ENCODE measurements around the gene C3orf62. TPM values are rescaled to one million over a fixed set of nuclear protein-coding genes. Genes with fewer than 3 reads are reported as not detected.

Gene C3orf62
- total and polyA plus RNA-seq, 10 of the 15 experiments (the other 5 are each of a cell fraction or from before 2014, with no cell fraction given) = 2.7 to 7.5 (median 4.2) TPM

DNA sequence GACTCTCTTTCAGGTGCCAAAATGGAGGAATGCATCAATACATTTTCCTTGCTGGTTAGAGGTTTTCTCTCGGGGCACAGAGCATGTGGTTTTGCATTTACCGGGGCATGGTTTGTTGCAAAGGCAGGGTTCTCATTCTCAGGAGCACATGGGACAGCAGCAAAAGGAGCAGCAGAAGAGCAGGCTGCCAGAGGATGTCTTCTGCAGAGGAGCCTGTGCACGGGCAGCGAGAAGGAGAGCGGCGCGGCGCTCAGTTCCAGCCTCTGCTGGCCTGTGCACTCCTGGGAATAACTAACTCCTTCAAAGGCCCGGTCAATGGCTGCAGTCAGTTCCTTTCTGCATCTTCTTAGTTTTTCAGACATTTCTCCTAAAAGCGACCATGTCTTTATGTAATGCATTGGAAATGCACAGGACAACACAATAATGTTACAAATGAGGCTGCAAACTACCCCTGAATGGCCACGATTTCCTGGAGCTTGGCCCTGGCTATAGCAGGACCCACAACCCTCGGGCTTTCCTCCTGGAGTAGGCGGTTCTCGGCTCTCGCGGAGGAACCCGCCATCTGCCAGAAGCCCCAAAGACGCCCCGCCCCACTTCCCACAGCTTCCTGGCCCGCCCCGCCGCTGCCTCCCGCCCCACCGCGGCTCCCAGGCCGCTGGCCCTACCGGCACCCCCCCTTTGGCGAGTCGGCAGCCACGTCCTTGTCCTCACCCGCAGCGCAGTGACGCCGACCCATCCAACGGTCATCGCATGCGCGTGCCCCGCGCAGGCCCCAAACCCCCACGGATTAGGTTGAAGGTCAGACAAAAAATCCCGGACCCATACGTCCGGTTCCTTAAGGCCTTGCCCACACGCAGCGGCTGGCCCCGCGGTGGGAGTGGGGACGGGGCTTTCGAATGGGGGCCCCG is at the start of gene C3orf62 (continued):
- TF ChIP-seq, protein P1, sequence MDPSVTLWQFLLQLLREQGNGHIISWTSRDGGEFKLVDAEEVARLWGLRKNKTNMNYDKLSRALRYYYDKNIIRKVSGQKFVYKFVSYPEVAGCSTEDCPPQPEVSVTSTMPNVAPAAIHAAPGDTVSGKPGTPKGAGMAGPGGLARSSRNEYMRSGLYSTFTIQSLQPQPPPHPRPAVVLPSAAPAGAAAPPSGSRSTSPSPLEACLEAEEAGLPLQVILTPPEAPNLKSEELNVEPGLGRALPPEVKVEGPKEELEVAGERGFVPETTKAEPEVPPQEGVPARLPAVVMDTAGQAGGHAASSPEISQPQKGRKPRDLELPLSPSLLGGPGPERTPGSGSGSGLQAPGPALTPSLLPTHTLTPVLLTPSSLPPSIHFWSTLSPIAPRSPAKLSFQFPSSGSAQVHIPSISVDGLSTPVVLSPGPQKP (IDR thresholded peaks at IDR 0.05; ENCODE audit: low read depth, low read length) = no peak
- TF ChIP-seq SPI1 (IDR thresholded peaks at IDR 0.05; ENCODE audit: borderline replicate concordance, insufficient read depth, low read depth, low read length) (no peak), EZH2 (IDR thresholded peaks at IDR 0.05; ENCODE audit: borderline replicate concordance, control insufficient read depth, low read depth, low read length) (no peak), MYC (IDR thresholded peaks at IDR 0.05; ENCODE audit: insufficient read depth, insufficient read length, insufficient replicate concordance, low read length, severe bottlenecking) (no peak), FOXM1 (IDR thresholded peaks at IDR 0.05; ENCODE audit: low read depth, low read length) (no peak), MTA3 (IDR thresholded peaks at IDR 0.05; ENCODE audit: borderline replicate concordance, low read length) (peak; percentile 89; the same call in 1 of the 2 replicates)
- TF ChIP-seq, protein P2, sequence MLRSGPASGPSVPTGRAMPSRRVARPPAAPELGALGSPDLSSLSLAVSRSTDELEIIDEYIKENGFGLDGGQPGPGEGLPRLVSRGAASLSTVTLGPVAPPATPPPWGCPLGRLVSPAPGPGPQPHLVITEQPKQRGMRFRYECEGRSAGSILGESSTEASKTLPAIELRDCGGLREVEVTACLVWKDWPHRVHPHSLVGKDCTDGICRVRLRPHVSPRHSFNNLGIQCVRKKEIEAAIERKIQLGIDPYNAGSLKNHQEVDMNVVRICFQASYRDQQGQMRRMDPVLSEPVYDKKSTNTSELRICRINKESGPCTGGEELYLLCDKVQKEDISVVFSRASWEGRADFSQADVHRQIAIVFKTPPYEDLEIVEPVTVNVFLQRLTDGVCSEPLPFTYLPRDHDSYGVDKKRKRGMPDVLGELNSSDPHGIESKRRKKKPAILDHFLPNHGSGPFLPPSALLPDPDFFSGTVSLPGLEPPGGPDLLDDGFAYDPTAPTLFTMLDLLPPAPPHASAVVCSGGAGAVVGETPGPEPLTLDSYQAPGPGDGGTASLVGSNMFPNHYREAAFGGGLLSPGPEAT (IDR thresholded peaks at IDR 0.05; ENCODE audit: low read depth) = no peak
- TF ChIP-seq, protein P3, sequence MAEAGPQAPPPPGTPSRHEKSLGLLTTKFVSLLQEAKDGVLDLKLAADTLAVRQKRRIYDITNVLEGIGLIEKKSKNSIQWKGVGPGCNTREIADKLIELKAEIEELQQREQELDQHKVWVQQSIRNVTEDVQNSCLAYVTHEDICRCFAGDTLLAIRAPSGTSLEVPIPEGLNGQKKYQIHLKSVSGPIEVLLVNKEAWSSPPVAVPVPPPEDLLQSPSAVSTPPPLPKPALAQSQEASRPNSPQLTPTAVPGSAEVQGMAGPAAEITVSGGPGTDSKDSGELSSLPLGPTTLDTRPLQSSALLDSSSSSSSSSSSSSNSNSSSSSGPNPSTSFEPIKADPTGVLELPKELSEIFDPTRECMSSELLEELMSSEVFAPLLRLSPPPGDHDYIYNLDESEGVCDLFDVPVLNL (IDR thresholded peaks at IDR 0.05; ENCODE audit: low read depth, low read length) = no peak

Data from GM12878 (cell line).